ENCODE measurements around the gene RAP1GAP2.

Gene RAP1GAP2

DNA sequence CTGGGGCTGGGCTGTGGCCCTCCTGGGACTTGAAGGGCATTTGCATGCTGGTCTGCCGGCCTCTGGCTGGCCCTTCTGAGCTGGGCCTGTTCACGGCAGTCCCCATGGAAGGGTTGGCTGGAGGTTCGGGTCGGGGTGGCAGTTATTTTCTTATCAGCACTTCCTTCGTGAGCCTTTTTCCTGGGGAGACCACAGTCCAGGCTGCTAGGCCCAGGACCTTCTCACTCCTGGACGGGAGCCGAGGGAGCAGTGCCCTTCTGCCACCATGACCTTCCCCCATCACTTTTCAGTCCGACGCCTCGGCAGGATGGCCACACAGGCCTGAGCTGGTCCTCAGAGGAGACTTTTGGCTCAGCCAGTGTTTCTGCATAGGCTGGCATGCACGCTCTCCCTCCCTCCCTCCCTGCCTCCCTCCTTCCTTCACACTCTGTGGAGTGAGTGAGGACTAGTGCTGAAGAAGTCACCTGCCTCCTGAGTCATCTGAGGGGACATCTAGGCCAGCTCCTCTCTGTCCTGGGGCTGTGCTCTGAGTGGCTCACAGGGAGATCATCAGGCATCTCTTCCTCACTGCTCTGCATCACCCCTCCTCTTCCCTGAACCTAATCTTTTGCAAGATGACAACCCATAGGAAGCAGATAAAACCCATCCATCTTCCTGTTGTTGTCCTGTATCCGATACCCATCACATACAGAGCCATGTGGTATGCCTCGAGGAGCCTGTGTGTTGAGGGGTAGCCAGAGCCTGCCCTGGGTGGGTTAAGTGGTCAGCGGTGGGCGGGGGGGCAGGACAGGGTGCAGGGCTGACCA, 109.7 kb downstream of the RAP1GAP2 start:
- in situ Hi-C loops (cut with HindIII; ENCODE audit: low sequenced_read_pairs) = no loop called here

DNA sequence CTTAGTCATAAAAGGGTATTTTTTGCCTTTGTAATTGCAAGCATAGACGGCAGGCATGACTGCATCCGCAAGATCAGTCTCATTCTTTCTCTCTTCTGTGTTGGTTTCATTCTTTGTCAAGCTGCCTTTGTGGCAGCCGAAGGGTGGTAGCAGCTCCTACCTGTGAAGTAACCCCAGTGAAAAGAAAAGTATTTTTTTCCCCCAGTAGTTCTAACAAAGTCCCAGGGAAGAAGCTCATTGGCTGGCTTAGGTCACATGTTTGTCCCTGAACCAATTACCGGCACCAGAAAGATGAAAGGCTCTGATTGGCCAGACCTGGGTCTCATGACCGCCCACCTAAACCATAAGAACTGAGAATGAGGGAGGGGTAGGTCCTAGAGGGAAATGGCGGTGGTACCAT, 110.7 kb downstream of the RAP1GAP2 start:
- in situ Hi-C loops (cut with HindIII; ENCODE audit: low sequenced_read_pairs) = no loop called here

DNA sequence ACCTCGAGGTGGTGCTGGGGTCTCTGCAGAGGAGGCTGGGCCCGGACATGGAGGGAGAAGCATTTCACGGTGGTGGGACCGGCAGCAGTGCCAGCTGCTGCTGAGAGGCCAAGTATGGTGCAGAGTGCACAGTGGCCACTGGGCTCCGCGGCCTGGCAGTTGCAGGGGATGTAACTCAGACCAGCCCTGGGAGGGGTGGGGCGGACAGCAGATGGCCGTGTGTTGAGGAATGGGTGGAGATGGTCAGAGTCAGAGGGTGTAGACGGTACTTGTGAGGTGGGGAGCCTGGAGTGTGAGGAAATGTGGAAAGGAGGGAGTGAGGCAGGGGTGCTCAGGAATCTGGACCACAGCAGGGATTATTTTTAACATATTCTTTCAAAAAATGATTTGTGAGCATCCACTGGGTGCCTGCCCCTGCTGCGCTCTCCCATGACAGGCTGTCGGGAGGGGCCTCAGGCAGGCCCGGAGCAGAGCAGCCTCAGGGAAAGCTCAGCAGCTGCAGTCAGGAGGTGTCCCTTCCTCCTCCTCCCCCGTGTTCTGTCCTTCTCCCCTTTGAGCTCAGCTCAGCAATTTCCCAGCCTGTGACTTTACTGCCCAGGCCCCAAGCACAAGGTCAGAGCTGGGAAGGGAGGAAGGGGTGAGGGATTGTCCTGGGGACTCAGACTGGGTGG, 113.1 kb downstream of the RAP1GAP2 start:
- in situ Hi-C loops (cut with HindIII; ENCODE audit: low sequenced_read_pairs) = no loop called here

DNA sequence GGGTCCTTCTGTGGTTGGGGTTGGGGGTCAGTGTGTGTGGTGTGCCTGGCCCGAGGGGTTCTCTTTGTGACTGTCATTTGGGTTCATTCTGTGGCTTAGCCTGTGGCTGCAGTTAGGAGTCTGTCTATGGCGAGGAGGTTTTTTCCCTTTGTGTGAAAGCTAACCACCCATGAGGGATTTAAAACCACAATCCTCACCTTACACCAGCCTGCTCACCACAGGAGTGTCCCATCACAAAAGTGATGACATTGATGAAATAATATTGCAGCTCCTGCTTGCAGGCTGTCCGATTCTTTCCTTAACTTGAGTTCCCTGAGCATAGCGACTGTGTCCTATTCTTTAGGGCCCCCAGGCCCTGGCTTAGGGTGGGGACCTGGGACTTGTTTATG, 113.6 kb downstream of the RAP1GAP2 start:
- in situ Hi-C loops (cut with HindIII; ENCODE audit: low sequenced_read_pairs) = no loop called here

DNA sequence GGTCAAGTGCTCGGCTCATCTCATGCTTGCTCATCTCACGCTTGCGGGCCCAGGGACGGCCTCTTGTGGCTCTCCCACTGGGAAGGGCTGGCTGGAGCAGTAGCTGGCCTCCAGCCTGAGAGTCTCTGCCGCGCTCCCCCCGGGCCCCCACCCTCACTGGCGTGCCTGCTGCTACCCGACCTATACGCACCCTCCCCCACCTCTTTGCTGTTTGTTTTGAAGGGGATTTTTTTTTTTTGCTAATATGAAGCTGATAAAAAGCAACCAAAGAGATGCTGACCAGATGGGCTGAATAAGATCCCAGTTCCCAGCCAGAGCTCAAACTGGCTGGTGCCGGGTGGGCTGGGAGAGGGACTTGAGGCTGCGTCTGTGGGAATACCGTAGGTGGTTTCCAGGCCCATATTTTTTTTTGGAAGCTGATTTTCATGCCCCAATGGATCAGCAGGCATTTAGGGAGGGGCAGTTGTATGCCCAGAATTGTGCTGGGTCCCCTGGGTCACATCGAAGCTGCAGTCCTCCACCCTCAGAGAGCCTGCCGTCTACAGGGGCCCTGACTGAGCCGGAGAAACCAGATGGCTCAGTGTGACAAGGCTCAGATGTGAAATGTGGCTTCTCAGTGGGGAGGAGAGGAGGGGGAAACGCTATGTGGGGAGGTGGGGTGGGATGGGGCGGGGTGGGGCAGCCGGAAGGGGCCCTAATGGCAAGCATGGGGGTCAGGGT, 115.0 kb downstream of the RAP1GAP2 start:
- in situ Hi-C loops (cut with HindIII; ENCODE audit: low sequenced_read_pairs) = no loop called here

DNA sequence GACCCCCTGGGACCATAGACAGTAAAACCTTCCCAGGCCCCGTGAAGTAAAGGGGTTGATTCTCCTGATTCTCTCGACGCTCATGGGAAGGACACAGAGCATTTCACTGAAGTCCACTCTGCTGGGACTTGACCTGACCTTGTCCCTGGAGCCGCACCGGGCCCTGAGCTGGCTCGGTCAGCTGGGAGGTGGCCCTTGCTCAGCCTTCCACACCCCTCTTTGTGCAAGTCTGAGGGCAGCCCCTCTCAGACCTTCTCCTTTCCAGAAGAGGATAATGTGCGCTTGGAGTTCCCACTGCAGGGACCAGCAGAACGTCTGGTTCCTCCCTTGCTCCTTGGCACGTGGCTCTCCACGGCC, 115.5 kb downstream of the RAP1GAP2 start:
- in situ Hi-C loops (cut with HindIII; ENCODE audit: low sequenced_read_pairs) = no loop called here

DNA sequence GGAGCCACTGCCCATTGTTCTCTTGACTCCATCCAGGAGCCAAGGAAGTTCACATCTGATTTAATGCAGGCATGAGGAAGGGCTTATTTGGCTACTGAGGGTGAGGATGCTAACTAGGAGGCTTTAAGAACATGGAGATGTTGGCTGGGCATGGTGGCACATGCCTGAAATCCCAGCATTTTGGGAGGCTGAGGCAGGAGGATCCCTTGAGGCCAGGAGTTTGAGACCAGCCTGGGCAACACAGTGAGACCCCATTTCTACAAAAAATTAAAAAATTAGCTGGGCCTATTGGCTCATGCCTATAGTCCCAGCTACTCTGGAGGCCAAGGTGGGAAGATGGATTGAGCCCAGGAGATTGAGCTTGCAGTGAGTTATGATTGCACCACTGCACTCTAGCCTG, 116.5 kb downstream of the RAP1GAP2 start:
- in situ Hi-C loops (cut with HindIII; ENCODE audit: low sequenced_read_pairs) = no loop called here

DNA sequence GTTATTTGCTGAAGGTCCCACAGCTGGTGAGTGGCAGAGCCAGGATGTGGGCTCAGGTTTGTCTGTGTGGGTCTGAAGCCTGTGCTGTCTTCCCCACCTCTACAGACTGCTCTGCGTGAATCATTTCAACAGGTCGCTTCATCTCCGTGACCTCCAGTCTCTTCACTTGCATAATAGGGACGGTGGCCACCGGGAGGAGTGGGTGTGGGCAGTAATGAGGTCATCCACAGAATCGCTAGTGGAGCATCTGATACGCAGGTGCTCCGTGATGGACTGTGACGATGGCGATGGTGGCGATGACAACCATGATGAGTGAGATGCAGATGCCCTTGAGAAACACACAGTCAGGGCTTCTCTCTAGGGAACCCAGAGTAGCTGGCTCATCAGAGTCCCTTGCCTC, 120.2 kb downstream of the RAP1GAP2 start:
- in situ Hi-C loops (cut with HindIII; ENCODE audit: low sequenced_read_pairs) = loop anchor here (5.0 kb wide), 1 partner anchor 44 kb away; no protein-coding TSS in a partner anchor

DNA sequence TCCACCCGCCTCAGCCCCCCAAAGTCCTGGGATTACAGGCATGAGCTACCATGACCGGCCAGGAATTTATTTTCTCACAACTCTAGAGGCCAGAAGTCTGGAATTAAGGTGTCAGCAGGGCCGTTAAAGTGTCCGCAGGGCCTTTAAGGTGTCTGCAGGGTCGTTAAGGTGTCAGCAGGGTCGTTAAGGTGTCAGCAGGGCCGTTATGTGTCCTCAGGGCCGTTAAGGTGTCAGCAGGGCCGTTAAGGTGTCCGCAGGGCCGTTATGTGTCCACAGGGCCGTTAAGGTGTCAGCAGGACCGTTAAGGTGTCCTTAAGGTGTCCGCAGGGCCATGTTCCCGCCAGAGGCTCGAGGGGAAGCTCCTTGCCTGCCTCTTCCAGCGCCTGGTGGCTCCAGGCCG, 125.2 kb downstream of the RAP1GAP2 start:
- in situ Hi-C loops (cut with HindIII; ENCODE audit: low sequenced_read_pairs) = no loop called here

DNA sequence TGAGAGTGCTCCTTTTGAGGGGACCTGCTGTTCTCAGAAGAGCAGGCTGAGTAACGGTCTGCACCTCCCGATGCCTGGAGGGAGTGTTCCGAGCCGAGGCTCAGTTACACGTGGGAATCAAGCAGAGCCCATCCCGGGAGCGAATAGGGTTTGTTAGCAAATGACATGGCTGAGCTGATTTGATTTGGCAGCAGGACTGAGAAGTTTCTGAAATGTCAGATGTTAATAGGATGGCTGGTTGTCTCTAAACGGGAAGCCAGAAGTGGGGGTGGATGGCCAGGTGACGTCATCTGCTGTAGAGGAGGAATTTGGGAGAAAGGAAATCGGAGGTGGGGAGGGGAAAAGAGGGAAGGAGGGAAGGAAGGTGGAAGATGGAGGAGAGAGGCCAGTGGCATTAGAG, 128.0 kb downstream of the RAP1GAP2 start:
- in situ Hi-C loops (cut with HindIII; ENCODE audit: low sequenced_read_pairs) = no loop called here

DNA sequence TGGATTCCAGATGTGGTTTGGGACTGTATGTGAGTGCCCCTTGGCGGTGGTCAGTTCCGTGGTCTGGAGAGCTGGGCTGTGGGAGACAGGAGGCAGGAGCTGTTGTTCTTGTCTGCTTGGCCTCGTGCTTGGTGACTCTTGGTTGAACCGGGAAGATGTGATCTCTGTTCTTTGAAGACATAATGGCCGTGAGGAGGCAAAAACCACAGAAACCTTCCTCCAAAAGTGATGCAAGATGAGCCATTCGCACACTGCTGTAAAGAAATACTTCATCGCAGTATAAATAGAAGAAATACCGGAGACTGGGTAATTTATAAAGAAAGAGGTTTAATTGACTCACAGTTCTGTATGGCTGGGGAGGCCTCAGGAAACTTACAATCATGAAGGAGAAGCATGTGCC, 128.8 kb downstream of the RAP1GAP2 start:
- in situ Hi-C loops (cut with HindIII; ENCODE audit: low sequenced_read_pairs) = no loop called here

DNA sequence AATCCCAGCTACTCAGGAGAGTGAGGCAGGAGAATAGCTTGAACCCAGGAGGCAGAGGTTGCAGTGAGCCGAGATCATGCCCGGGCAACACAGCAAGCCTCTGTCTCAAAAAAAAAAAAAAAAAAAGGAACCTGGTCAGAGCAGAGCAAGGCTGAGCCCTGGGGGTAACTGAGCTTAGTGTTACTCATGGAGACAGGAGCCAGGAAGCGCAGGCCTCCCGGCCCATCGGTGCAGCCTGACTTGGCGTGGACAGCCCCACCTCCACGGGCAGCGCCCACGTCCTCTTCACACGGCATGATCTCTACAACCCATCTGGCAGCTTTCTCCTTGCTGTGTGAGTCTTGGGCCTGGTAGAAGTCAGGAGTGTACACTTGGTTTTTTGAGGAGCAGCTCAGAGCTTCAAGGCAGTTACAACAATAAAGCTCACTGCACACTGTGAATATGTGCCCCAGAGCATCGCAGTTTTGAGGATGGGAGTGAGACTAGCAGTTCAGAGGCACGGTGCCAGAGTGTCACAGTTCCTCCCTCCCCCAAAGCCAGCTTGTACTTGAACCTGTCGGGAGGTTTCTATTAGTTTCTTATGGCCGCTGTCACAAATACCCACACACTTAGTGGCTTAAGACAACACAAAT, 129.9 kb downstream of the RAP1GAP2 start:
- in situ Hi-C loops (cut with HindIII; ENCODE audit: low sequenced_read_pairs) = no loop called here

DNA sequence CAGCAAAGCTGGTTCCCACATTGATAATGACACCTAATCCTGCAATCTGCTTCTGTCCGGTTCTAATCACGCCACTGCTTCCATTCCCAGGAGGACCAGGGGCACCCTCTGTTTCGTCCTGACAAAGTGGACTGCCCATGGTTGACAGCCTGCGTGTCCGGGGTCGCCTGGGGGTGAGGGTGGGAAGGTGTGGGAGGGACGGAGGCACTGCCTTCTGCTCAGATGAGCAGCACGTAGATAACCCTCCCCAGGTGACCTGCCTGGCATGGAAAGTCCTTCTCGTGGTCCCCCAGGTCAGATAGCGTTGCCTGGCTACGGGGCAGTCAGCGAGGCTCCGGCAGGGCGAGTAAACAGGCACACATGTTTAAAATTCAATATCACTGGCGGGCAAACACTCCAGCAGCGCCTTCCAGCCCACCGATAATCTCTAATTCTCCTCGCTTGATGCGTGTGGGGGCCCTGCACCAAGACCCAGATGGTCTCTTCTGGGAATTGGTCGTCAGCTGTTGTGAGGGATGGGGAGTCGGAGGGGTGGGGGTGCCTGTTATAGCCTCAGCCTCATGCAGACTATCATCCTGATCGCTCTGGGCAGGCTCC, 132.2 kb downstream of the RAP1GAP2 start:
- in situ Hi-C loops (cut with HindIII; ENCODE audit: low sequenced_read_pairs) = no loop called here

DNA sequence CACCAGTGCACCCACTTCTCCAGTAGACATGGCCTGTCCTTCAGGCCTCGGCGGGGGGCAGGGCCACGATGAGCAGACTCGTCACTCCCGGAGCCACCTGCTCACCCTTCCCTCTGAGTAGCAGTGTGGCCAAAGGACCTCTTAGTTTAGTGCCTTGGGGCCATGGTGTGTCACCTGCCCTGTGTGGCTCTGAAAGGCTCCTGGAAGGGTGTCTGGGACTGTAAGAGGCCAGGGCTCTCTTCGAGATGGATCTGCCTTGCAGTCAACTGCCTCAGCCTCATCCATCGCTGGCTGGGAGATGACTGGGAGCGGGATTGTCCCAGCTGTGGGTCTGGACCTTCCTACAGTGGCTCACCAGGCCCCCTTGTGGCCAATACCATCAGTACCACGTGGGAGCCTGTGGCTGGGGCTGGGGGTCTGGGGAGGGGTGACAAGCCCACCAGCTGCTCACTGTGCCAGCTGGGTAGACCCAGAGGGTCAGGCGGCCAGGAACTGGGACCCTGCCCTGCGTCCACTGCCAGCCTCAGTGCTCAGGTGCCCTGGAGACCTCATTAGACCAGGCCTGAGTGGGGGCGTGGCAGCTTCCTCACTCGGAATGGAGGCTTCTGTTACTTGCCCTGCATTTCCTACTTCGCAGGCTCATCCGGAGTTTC, 133.8 kb downstream of the RAP1GAP2 start:
- in situ Hi-C loops (cut with HindIII; ENCODE audit: low sequenced_read_pairs) = loop anchor here (5.0 kb wide), 1 partner anchor 78 kb away; no protein-coding TSS in a partner anchor

DNA sequence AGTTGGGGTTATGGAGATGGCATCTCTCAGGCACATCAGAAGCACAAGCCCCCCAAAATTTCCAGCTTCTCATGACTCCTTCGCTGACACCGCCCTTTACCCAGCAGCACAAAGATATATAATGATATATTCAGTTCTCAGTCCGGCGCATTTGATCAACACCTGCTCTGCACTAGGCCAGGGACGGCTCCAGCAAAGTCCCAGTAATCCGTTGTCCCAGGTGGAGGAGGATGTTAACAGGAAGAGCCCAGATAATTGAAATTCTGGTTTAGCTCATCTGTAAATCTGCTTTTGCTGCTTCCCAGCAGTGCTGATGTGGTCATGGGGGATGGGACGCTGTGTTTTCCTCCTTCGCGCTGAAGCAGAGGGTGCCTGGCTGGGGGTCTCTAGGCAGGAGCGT, 135.6 kb downstream of the RAP1GAP2 start:
- in situ Hi-C loops (cut with HindIII; ENCODE audit: low sequenced_read_pairs) = loop anchor here (5.0 kb wide), 1 partner anchor 80 kb away; no protein-coding TSS in a partner anchor

DNA sequence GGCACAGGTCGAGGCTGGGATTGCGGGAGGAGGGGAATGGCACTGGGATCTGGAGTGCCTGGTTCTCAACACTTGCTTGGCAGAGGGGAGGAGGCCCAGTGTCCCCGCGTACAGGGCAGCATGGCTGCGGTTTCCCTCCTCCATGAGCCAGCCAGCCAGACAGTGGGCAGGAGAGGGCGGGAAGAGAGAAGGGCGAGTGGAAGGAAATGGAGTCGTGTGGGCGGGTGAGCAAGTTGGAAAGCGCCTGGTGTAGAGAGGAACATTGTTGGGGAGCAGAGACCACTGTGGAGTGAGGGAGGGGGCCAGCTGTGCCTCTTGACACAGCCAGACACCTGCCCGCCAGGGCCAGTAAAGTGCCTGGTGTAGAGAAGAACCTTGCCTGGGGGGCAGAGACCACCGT, 136.7 kb downstream of the RAP1GAP2 start:
- in situ Hi-C loops (cut with HindIII; ENCODE audit: low sequenced_read_pairs) = loop anchor here (5.0 kb wide), 1 partner anchor 81 kb away; no protein-coding TSS in a partner anchor

DNA sequence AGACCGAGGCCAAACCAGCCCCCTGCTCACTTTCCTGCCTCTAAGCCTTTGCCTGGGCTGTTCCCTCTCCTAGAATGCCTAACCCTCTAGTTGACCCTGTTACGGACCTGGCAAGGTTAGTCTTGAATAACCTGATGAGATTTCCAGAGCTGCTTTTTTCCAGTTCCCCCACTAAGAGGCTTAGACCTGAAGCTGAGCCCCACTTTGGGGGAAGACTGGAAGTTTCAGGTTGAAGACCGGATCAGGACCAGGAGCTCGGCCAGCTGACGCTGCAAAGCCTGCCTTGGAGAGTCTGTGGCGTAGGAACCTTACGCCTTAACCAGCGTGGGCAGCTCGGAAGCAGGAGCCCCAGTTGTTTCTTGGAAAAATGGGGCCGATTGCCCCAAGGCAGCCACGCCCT, 137.4 kb downstream of the RAP1GAP2 start:
- in situ Hi-C loops (cut with HindIII; ENCODE audit: low sequenced_read_pairs) = loop anchor here (5.0 kb wide), 1 partner anchor 81 kb away; no protein-coding TSS in a partner anchor

DNA sequence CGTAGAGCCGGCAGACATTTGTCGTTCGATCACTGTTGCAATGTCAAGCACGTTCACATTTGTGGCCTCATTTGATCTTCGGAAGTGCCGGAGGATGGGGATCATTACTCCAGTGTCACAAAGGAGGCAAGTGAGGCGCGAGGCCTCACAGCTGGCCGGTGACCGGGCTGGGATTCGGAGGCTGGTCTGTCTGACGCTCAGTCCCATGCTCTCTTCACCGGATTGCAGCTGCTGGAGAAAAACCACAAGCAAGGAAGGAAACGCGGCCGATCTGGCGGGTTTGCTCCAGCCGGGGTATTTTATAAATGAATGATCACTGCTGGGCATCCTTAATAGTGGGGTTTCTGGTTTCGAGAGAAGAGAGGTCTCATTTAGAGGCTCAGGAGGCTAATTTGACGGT, 139.4 kb downstream of the RAP1GAP2 start:
- in situ Hi-C loops (cut with HindIII; ENCODE audit: low sequenced_read_pairs) = no loop called here

DNA sequence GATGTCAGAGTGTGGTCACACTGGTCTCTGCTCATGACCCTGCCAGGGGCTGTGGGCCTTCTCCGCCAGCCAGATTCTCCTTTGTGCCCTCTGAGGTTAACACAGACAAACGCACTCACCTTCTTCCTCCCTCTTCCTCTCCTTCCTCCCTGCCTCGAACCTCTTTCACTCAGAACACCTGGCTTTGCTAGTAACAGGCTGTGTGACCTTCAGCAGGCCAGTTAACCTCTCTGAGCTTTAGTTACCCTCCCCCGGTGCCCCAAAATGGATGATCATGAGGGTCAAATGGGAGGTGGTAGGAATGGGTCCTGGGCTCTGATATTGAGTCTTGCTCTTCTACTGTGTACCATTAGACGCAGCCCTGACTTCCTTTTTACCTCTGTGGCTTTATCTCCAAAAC, 140.1 kb downstream of the RAP1GAP2 start:
- in situ Hi-C loops (cut with HindIII; ENCODE audit: low sequenced_read_pairs) = no loop called here

DNA sequence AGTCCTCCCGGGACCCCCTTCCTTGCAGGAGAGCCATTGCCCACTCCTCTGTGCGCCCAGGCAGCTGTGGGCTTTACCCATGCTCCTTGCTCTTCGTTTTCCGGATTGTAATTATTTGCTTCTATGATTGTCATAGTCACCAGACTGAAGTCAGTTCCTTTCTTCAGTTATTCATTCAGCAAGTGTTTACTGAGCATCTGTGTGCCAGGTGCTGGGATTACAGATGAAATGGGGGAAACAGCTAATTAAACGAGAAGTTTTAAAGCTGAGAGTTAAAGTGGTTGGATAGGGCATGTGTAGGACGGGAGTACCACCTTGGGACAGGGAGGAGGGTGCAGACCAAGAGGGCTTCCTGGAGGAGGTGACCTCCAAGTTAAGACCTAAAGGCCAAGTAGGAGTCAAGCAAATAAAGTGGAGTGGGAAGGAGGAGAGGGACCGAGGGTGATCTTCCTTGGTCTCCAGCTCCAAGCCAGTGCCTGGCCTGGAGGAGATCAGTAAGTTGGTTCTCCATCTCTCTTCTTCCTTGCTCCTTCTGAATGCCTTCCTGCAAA, 140.6 kb downstream of the RAP1GAP2 start:
- in situ Hi-C loops (cut with HindIII; ENCODE audit: low sequenced_read_pairs) = no loop called here
